Measurements from ENCODE around the gene KYNU.

The KYNU gene

DNA sequence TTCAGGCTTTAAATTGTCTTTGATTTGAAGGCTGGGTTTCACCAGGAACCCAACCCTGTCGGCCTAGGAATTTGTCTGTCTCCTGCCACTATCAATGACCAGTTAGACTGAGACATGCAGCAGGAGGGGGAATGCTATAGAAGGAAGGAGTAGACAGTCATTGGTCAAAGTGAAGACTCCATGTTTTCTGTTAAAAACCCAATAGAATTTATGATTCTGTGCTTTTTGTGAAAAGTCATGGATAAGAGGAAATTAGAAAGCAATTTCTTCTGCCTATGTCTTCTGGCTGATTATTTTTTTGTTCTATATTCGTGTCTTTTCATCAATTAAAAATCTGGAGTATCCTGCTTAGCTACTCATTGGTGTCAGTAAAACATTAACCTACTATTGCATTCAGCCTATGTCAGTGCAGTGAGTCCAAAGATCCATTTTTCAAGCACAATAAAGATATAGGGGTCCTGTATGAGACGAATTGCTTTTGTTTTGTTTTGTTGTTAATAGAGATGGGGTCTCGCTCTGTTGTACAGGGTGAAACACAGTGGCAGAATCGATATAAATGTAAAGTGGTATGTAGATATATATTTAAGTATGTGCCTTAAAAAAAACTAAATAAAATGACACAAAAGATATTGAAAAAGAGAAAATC lies 7.9 kb upstream of the KYNU start:
- H3K4me3 ChIP-seq (ENCODE audit: low read depth, low read length), result no peak overlapping the region
- TF ChIP-seq ZNF114 (tag by site-specific recombination; IDR thresholded peaks at IDR 0.05) (no peak), ZNF670 (tag by site-specific recombination; IDR thresholded peaks at IDR 0.05; ENCODE audit: low read depth) (no peak), ZNF10 (tag by site-specific recombination; IDR thresholded peaks at IDR 0.05) (no peak)
- CTCF ChIA-PET, result no interaction called here
- no peaks in the 10 kb centered on the region for H3K36me3 ChIP-seq (ENCODE audit: control insufficient read depth in 2 of 2, insufficient read depth in 1 of 2, low read length in 2 of 2)
- no peaks in the 10 kb centered on the region for H3K9me3 ChIP-seq (ENCODE audit: control insufficient read depth, insufficient read depth, low read depth, low read length)
- no peaks in the 10 kb centered on the region for H3K4me1 ChIP-seq (ENCODE audit: control insufficient read depth, insufficient read depth, low read length)
- POLR2A ChIA-PET, result no interaction called here
- H3K27ac ChIP-seq (ENCODE audit: extremely low read depth, low read depth, low read length), result no peak overlapping the region

DNA sequence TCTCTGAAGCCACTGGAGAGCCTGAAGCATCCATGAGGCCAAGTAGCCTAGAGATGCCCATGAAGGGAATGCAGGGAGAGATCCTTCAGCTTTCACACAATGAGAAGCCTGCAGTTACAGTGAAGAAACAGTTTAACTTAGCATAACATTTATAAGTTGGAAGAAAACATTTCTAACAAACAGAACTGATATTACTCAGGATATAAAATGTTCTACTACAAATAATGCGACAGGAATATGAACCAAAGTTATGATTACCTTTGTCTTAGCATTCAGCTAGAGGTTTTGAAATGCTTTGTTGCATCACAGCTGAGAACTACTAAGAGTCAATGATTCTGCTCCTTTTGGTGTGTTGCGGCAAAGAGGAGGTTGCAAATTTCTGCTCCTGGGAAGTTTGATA lies 6.9 kb upstream of the KYNU start:
- TF ChIP-seq PRDM1 (tag by site-specific recombination; IDR thresholded peaks at IDR 0.05), result no peak
- no peak for TF ChIP-seq ZNF112 (tag by site-specific recombination; IDR thresholded peaks at IDR 0.05)
- no peak for TF ChIP-seq GFI1B (tag by site-specific recombination; IDR thresholded peaks at IDR 0.05)
- no peak for TF ChIP-seq KLF16 (tag by site-specific recombination; IDR thresholded peaks at IDR 0.05)
- TF ChIP-seq ZNF777 (tag by site-specific recombination; IDR thresholded peaks at IDR 0.05; ENCODE audit: borderline replicate concordance), result no peak
- TF ChIP-seq ZNF843 (tag by site-specific recombination; IDR thresholded peaks at IDR 0.05), result no peak
- TF ChIP-seq ZNF548 (tag by site-specific recombination; IDR thresholded peaks at IDR 0.05), result no peak
- TF ChIP-seq GLIS1 (tag by site-specific recombination; IDR thresholded peaks at IDR 0.05), result no peak
- no peak for TF ChIP-seq ZNF433 (tag by site-specific recombination; IDR thresholded peaks at IDR 0.05; ENCODE audit: low read depth)
- TF ChIP-seq, protein P1, sequence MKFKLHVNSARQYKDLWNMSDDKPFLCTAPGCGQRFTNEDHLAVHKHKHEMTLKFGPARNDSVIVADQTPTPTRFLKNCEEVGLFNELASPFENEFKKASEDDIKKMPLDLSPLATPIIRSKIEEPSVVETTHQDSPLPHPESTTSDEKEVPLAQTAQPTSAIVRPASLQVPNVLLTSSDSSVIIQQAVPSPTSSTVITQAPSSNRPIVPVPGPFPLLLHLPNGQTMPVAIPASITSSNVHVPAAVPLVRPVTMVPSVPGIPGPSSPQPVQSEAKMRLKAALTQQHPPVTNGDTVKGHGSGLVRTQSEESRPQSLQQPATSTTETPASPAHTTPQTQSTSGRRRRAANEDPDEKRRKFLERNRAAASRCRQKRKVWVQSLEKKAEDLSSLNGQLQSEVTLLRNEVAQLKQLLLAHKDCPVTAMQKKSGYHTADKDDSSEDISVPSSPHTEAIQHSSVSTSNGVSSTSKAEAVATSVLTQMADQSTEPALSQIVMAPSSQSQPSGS (tag by site-specific recombination; IDR thresholded peaks at IDR 0.05; ENCODE audit: low read depth), result no peak
- no peak for TF ChIP-seq MEIS1 (CRISPR knock-in tag; IDR thresholded peaks at IDR 0.05; ENCODE audit: borderline replicate concordance)
- Histone ChIP-seq H3K36me3 (ENCODE audit: control insufficient read depth in 2 of 2, insufficient read depth in 1 of 2, low read length in 2 of 2) (no peaks in the 10 kb centered on the region), H3K9me3 (ENCODE audit: control insufficient read depth, insufficient read depth, low read depth, low read length) (no peaks in the 10 kb centered on the region), H3K4me1 (ENCODE audit: control insufficient read depth, insufficient read depth, low read length) (no peaks in the 10 kb centered on the region), H3K4me3 (ENCODE audit: low read depth, low read length) (no peak overlapping the region), H3K27ac (ENCODE audit: extremely low read depth, low read depth, low read length) (no peak overlapping the region)
- ChIA-PET CTCF (no interaction called here), POLR2A (no interaction called here)

DNA sequence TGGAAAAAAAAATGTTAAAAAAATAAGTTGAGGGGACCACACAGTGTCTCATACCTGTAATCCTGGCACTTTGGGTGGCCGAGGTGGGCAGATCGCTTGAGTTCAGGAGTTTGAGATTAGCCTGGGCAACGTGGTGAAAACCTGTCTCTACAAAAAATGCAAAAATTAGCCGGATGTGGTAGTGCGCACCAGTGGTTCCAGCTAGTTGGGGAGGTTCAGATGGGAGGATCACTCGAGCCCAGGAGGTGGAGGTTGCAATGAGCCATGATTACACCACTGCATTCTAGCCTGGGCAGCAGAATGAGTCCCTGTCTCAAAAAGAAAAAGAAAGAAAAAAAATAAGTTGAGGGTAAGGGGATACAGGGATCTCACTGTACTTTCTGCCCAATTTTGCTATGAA lies 6.1 kb upstream of the KYNU start:
- no peaks in the 10 kb centered on the region for H3K9me3 ChIP-seq (ENCODE audit: control insufficient read depth, insufficient read depth, low read depth, low read length)
- CTCF ChIA-PET, result no interaction called here
- H3K27ac ChIP-seq (ENCODE audit: extremely low read depth, low read depth, low read length), result no peak overlapping the region
- POLR2A ChIA-PET, result no interaction called here
- no peak overlapping the region for H3K4me3 ChIP-seq (ENCODE audit: low read depth, low read length)
- no peaks in the 10 kb centered on the region for H3K4me1 ChIP-seq (ENCODE audit: control insufficient read depth, insufficient read depth, low read length)
- H3K36me3 ChIP-seq (ENCODE audit: control insufficient read depth in 2 of 2, insufficient read depth in 1 of 2, low read length in 2 of 2), result no peaks in the 10 kb centered on the region
- TF ChIP-seq ZNF133 (tag by site-specific recombination; IDR thresholded peaks at IDR 0.05), result no peak
- no peak for TF ChIP-seq ZNF366 (tag by site-specific recombination; conservative IDR thresholded peaks at IDR 0.05)
- TF ChIP-seq YY1 (tag by site-specific recombination; IDR thresholded peaks at IDR 0.05), result no peak
- no peak for TF ChIP-seq ZNF558 (tag by site-specific recombination; IDR thresholded peaks at IDR 0.05)
- TF ChIP-seq ZXDB (tag by site-specific recombination; IDR thresholded peaks at IDR 0.05), result no peak
- no peak for TF ChIP-seq ZNF121 (tag by site-specific recombination; IDR thresholded peaks at IDR 0.05)
- TF ChIP-seq, protein P2, sequence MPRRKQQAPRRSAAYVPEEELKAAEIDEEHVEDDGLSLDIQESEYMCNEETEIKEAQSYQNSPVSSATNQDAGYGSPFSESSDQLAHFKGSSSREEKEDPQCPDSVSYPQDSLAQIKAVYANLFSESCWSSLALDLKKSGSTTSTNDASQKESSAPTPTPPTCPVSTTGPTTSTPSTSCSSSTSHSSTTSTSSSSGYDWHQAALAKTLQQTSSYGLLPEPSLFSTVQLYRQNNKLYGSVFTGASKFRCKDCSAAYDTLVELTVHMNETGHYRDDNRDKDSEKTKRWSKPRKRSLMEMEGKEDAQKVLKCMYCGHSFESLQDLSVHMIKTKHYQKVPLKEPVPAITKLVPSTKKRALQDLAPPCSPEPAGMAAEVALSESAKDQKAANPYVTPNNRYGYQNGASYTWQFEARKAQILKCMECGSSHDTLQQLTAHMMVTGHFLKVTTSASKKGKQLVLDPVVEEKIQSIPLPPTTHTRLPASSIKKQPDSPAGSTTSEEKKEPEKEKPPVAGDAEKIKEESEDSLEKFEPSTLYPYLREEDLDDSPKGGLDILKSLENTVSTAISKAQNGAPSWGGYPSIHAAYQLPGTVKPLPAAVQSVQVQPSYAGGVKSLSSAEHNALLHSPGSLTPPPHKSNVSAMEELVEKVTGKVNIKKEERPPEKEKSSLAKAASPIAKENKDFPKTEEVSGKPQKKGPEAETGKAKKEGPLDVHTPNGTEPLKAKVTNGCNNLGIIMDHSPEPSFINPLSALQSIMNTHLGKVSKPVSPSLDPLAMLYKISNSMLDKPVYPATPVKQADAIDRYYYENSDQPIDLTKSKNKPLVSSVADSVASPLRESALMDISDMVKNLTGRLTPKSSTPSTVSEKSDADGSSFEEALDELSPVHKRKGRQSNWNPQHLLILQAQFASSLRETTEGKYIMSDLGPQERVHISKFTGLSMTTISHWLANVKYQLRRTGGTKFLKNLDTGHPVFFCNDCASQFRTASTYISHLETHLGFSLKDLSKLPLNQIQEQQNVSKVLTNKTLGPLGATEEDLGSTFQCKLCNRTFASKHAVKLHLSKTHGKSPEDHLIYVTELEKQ (tag by site-specific recombination; IDR thresholded peaks at IDR 0.05; ENCODE audit: borderline replicate concordance), result no peak
- TF ChIP-seq ZNF791 (tag by site-specific recombination; IDR thresholded peaks at IDR 0.05), result no peak
- TF ChIP-seq REPIN1 (tag by site-specific recombination; IDR thresholded peaks at IDR 0.05; ENCODE audit: low read depth), result no peak
- no peak for TF ChIP-seq ZNF548 (tag by site-specific recombination; IDR thresholded peaks at IDR 0.05)
- no peak for TF ChIP-seq ZNF600 (tag by site-specific recombination; IDR thresholded peaks at IDR 0.05)
- no peak for TF ChIP-seq ZNF660 (tag by site-specific recombination; IDR thresholded peaks at IDR 0.05)
- TF ChIP-seq ZNF202 (tag by site-specific recombination; IDR thresholded peaks at IDR 0.05; ENCODE audit: borderline replicate concordance), result no peak
- TF ChIP-seq ZNF350 (tag by site-specific recombination; IDR thresholded peaks at IDR 0.05), result no peak
- TF ChIP-seq ZNF596 (tag by site-specific recombination; IDR thresholded peaks at IDR 0.05), result no peak
- no peak for TF ChIP-seq ZBTB7A (tag by site-specific recombination; IDR thresholded peaks at IDR 0.05; ENCODE audit: low read depth)
- no peak for TF ChIP-seq ZNF37A (tag by site-specific recombination; IDR thresholded peaks at IDR 0.05)
- TF ChIP-seq ZIC2 (tag by site-specific recombination; IDR thresholded peaks at IDR 0.05), result no peak

Measured in HEK293 (cell line).